GM12801 (cell line): ENCODE results near the gene RIN3.

Experiments used
- TF ChIP-seq, protein P1 (sequence below): IDR thresholded peaks from one replicate; pipeline ENCODE4 v1.5.1; 2011; ENCODE audit warnings: control low read depth; ENCODE audit not compliant: insufficient read length; ENCODE audit errors: extremely low read depth

RIN3 gene

DNA sequence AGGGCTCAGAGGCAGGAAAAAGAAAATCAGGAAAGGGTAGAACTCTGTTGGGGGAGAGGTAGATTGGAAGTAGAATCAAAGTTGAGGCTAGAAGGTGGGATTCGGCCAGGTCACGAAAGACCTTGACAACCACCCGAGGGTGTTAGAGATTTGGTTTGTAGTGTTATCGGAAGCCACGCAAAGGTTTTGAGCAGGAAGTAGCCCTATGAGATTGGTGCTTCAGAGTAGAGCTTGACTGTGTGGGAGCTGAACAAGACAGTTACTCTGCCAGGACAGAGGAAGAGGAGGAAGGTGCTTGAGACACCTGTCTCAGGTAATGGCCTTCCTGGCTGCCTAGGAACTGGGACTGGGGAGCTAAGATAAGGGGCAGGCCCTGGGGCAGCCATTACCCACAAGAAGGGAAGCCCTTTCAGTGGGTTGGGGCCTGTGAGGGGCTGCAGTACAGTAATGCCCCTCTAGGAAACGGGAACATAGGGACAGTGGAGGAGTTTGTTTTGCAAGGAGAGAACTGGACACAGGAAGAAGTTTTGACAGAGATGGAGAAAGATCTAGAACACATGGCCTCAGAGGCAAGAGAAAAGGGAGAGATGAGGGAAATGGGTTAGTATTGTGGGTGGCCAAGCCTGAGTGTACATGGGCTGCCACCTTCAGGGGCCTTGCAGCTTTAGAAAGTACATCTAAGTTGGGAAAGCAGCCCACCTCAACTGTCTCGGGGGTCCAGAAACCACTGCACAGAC lies 73.5 kb downstream of the RIN3 start:
- TF ChIP-seq, protein P1, sequence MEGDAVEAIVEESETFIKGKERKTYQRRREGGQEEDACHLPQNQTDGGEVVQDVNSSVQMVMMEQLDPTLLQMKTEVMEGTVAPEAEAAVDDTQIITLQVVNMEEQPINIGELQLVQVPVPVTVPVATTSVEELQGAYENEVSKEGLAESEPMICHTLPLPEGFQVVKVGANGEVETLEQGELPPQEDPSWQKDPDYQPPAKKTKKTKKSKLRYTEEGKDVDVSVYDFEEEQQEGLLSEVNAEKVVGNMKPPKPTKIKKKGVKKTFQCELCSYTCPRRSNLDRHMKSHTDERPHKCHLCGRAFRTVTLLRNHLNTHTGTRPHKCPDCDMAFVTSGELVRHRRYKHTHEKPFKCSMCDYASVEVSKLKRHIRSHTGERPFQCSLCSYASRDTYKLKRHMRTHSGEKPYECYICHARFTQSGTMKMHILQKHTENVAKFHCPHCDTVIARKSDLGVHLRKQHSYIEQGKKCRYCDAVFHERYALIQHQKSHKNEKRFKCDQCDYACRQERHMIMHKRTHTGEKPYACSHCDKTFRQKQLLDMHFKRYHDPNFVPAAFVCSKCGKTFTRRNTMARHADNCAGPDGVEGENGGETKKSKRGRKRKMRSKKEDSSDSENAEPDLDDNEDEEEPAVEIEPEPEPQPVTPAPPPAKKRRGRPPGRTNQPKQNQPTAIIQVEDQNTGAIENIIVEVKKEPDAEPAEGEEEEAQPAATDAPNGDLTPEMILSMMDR: no peak

DNA sequence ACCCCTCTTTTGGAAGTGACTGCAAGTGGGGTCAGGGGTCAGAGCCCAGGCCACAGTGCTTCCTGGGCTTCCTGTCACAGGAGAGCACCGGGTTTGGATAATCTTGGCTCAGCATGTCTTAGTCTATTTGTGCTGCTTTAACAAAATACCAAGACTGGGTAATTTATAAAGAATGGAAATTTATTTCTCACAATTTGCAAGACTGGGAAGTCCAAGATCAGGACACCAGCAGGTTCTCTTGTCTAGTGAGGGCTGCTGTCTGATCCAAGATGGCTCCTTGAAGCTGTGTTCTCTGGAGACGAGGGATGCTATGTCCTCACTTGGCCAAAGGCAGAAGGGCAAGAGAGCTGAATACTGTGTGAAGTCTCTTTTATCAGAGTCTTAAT lies 74.1 kb downstream of the RIN3 start:
- TF ChIP-seq, protein P1: no peak

DNA sequence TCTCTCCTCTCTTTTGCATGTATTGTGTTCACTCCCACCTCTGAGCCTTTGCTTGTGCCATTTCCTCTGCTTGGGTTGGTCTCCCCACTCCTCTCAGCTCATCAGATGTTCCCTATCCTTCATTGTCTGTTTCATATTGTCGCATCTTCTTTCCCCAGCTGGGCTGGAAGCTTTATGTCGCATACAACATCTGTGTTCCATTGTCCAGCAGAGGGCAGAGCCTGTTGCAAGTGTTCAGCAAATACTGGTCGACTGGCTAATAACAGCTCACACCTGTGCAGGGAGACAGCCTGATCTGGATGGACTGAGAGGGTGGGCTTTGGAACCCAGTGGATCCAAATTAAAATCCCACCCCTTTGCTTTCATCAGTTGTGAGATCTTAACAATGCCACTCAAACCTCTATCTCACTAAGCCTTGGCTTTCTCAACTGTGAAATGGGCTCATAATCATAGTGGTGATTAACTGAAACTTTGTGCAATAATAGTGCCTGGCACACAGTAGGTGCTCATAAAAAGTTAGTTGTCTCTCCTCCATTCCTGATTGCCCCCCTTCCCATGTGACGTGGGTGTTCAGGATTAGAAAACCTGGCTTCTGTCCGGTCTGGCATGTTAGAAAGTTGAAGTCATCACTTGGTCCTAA lies 75.8 kb downstream of the RIN3 start:
- TF ChIP-seq, protein P1: peak; percentile 48

DNA sequence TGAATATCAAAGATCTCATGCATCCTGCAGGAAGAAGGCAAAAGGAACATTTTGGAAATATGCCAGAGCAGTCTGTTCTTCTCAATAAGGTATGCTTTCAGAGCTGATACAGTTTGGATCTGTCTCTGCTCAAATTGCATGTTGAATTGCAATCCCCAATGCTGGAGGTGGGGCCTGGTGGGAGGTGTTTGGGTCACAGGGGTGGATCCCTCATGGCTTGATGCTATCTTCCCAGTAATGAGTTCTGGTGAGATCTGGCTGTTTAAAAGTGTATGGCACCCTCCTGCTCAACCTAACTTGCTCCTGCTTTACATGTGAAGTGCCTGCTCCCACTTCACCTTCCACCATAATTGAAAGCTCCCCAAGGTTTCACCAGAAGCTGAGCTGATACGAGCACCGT lies 76.6 kb downstream of the RIN3 start:
- TF ChIP-seq, protein P1: no peak

DNA sequence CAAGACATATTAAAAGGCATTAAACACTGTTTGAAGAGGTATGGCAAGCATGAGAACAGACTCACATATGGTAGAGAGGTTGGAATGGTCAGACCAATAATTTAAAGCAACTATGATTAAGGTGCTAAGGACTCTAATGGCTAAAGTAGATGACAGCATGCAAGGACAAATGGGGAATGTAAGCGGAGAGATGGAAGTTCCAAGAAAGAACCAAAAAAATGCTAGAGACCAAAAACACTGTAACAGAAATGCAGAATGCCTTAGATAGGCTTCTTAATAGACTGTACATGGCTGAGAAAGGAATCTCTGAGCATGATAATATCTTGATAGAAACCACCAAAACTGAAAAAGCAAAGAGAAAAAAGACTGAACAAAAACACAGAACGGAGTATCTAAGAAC lies 77.4 kb downstream of the RIN3 start:
- TF ChIP-seq, protein P1: no peak

DNA sequence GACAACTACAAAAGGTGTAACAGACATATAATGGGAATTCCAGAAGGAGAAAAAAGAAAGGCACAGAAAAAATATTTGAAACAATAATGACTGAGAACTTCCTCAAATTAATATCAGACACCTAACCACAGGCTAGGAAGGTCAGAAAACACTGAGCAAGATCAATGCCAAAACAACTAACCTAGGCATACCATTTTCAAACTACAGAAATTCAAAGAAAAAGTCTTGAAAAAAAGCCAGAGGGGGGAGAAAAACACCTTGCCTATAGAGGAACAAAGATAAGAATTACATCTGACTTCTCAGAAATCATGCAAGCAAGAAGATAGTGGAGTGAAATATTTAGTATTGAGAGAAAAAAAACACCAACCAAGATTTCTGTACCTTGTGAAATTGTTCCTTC lies 77.8 kb downstream of the RIN3 start:
- TF ChIP-seq, protein P1: no peak

DNA sequence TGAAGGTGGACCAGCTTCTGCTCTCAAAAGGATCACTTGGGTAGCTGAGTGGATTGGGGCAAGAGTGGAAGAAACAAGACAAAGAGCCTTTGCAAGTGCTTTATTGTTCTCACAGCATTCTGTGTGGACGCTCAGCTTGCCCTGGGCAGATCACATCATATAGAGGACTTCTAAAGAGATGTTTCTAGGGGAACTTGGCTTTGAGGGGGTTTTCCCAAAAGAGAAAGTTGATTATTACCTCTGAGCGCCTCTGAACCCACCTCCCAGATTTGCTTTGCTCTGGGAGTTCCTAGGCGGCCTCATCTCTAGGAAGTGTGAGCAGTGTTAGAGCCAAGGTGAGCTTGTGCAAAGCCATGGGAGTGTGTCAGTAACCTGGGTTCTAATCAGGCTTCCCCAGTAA lies 81.7 kb downstream of the RIN3 start:
- TF ChIP-seq, protein P1: no peak
